ENCODE measurements around the gene APIP. TPM values are rescaled to one million over a fixed set of nuclear protein-coding genes. Genes with fewer than 3 reads are reported as not detected.
A peak's percentile ranks its signal among the peaks of the same experiment; 100 is the strongest.
"Not testable (repeated sequence)": the region's sequence is repeated elsewhere in the genome, so short reads cannot be mapped to it uniquely, and the experiment has no call there.

Gene APIP
- total RNA-seq, 4 donors from 2014 or later = 30.0 to 36.9 (median 35.6) TPM

DNA sequence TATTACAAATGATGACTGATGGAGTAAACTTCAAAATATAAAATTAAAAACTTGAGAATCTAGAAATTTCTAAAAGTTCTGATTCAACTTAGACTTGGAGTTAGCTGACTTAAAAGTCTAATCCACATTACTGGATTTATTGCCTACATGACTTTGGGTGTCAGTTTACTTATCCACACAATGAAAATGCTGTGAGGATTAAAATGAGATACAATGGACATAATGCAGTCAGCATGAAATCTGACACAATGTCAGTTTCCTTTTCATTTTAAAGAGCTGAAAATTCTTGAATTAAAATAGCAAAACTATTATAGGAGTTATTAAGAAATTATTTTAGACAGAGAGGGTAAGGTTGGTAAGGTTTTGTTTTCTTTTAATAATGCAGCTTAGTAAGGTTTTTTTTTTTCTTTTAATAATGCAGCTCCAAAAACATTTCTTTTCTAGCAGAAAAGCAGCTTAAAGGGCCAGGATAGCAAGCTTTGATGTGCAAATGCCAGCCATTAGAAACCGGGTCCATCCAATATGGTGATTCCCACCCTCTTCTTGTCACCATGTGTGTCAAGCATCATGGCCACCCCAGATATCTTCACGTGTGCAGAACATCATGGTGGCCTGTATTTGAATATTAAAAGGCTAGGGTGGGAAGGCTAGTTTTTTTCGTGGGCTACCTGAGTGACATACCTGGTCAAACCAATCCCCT, 18.9 kb downstream of the APIP start:
- no peak for DNase-seq (ENCODE audit: extremely low spot score)
- peaks cover 0 to 12% (median 11%) of the 10 kb centered on the region in 4 donors for H3K9me3 ChIP-seq
- intact Hi-C loops (cut with DNase I) = no loop called here
- no peak overlapping the region for H3K4me3 ChIP-seq
- no peaks in the 10 kb centered on the region for H3K27me3 ChIP-seq
- no peaks in the 10 kb centered on the region for H3K36me3 ChIP-seq
- WGBS = 88% methylated on average over 3 of the region's 3 CpGs
- peaks cover 0 to 10% (median 0%) of the 10 kb centered on the region in 4 donors for H3K4me1 ChIP-seq
- TF ChIP-seq, protein P1, sequence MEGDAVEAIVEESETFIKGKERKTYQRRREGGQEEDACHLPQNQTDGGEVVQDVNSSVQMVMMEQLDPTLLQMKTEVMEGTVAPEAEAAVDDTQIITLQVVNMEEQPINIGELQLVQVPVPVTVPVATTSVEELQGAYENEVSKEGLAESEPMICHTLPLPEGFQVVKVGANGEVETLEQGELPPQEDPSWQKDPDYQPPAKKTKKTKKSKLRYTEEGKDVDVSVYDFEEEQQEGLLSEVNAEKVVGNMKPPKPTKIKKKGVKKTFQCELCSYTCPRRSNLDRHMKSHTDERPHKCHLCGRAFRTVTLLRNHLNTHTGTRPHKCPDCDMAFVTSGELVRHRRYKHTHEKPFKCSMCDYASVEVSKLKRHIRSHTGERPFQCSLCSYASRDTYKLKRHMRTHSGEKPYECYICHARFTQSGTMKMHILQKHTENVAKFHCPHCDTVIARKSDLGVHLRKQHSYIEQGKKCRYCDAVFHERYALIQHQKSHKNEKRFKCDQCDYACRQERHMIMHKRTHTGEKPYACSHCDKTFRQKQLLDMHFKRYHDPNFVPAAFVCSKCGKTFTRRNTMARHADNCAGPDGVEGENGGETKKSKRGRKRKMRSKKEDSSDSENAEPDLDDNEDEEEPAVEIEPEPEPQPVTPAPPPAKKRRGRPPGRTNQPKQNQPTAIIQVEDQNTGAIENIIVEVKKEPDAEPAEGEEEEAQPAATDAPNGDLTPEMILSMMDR (IDR thresholded peaks at IDR 0.05) = no peak
- TF ChIP-seq POLR2AphosphoS5 (IDR thresholded peaks at IDR 0.05) (no peak), POLR2A (IDR thresholded peaks at IDR 0.05; ENCODE audit: low read depth) (no peak)
- H3K27ac ChIP-seq (replicated peaks in 1 of 4) = no peak overlapping the region

DNA sequence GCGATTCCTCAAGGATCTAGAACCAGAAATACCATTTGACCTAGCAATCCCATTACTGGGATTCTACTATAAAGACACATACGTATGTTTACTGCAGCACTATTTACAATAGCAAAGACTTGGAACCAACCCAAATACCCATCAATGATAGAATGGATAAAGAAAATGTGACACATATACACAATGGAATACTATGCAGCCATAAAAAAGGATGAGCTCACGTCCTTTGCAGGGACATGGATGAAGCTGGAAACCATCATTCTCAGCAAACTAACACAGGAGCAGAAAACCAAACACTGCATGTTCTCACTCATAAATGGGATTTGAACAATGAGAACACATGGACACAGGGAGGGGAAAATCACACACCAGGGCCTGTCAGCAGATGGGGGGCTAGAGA, 20.0 kb downstream of the APIP start:
- 95% methylated on average over 3 of the region's 3 CpGs for WGBS
- H3K27me3 ChIP-seq; H3K27ac ChIP-seq (replicated peaks in 1 of 4); H3K36me3 ChIP-seq; intact Hi-C loops (cut with DNase I); H3K4me3 ChIP-seq; DNase-seq (ENCODE audit: extremely low spot score): not testable (repeated sequence)
- peaks cover 0 to 12% (median 11%) of the 10 kb centered on the region in 4 donors for H3K9me3 ChIP-seq
- H3K4me1 ChIP-seq = peaks cover 0 to 10% (median 0%) of the 10 kb centered on the region in 4 donors

DNA sequence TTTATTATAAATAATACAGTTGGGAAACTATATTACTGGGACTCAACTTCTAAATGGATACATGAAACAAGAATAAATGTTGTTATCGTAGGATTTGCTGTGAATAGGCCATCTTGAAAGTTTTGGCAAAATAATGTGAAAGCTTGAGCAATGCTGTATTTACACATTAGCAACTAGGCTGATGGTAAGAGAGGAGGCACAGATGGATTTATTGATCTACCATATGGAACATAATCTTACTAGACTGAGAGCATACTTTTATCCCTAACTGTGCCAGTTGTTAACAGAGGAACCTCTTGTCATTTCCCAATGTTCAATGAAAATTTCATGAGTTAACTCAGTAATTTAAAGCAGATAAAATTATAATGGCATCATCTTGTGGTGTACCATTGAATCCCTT, 22.8 kb downstream of the APIP start:
- intact Hi-C loops (cut with DNase I) = no loop called here
- Histone ChIP-seq H3K4me1 (peaks cover 0 to 1% (median 0%) of the 10 kb centered on the region in 4 donors), H3K4me3 (no peak overlapping the region), H3K27ac (replicated peaks in 1 of 4) (no peak overlapping the region), H3K27me3 (no peaks in the 10 kb centered on the region), H3K36me3 (peaks cover 0 to 3% (median 1%) of the 10 kb centered on the region in 4 donors), H3K9me3 (no peaks in the 10 kb centered on the region)
- WGBS = 100% methylated on average over 1 of the region's 1 CpG
- no peak for DNase-seq (ENCODE audit: extremely low spot score)
- TF ChIP-seq POLR2AphosphoS5 (IDR thresholded peaks at IDR 0.05) = no peak
- TF ChIP-seq, protein P1 (IDR thresholded peaks at IDR 0.05) = no peak
- TF ChIP-seq POLR2A (IDR thresholded peaks at IDR 0.05; ENCODE audit: low read depth) = no peak
- TF ChIP-seq EP300 (IDR thresholded peaks at IDR 0.05) = no peak

DNA sequence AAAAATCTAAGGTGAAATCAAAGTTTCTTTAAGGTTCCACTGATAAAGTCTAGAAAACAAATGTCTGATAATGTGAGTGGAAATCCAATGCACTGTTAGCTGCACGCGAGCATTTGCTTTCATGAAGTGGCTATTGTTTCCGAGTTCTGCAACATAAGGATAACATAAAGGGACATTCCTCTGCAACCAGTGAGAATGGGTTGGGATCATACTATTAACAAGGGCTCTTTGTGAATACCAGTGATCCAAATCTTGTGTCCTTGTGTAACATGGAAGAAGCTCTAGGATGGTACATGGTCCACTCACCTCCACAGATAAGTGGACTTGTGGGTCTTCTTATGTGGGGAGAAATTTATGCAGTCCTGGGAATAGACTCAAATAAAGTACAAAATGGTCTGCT, 24.6 kb downstream of the APIP start:
- no peak overlapping the region for H3K27ac ChIP-seq (replicated peaks in 1 of 4)
- intact Hi-C loops (cut with DNase I) = no loop called here

DNA sequence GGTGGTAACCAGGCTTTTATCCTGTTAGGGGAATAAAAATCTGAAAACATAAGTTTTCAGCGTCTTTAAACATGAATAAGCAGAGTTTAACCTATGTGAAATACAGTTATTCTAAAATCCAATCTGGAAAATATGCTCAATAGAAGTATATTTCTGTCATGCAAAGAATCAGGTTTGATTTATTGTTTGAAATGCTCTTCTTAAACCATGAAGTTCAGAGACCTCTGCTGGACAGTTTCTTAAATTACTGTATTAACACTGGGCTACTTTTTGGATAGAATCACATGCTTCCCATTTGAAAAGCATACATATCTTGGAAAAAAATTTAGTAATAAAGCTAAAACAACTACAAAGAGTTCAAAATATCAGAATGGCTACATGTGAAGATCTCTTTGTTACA, 25.4 kb downstream of the APIP start:
- DNase-seq (ENCODE audit: extremely low spot score) = no peak
- H3K36me3 ChIP-seq = peaks cover 0 to 26% (median 14%) of the 10 kb centered on the region in 4 donors
- H3K4me1 ChIP-seq = no peaks in the 10 kb centered on the region
- H3K4me3 ChIP-seq = no peak overlapping the region
- H3K9me3 ChIP-seq = no peaks in the 10 kb centered on the region
- H3K27ac ChIP-seq (replicated peaks in 1 of 4) = no peak overlapping the region
- WGBS = 73% methylated on average over 1 of the region's 1 CpG
- no peaks in the 10 kb centered on the region for H3K27me3 ChIP-seq
- intact Hi-C loops (cut with DNase I) = no loop called here
- no peak for TF ChIP-seq POLR2A (IDR thresholded peaks at IDR 0.05; ENCODE audit: low read depth)
- TF ChIP-seq, protein P1 (IDR thresholded peaks at IDR 0.05) = peak; percentile 29 to 39 (median 34)

More for the DNA sequence above, 24.6 kb downstream of the APIP start:
- Histone ChIP-seq H3K4me3 (no peak overlapping the region), H3K9me3 (no peaks in the 10 kb centered on the region), H3K4me1 (no peaks in the 10 kb centered on the region), H3K27me3 (no peaks in the 10 kb centered on the region), H3K36me3 (peaks cover 0 to 20% (median 10%) of the 10 kb centered on the region in 4 donors)
- DNase-seq (ENCODE audit: extremely low spot score) = no peak
- 89% methylated on average over 3 of the region's 3 CpGs for WGBS
- TF ChIP-seq, protein P1 (IDR thresholded peaks at IDR 0.05) = no peak
- TF ChIP-seq POLR2A (IDR thresholded peaks at IDR 0.05; ENCODE audit: low read depth) = no peak
